ENCODE data around the gene RLBP1. TPM values are rescaled to one million over a fixed set of nuclear protein-coding genes. Genes with fewer than 3 reads are reported as not detected.

The RLBP1 gene
- total and polyA plus RNA-seq, 4 experiments from 2014 or later: not detected

DNA sequence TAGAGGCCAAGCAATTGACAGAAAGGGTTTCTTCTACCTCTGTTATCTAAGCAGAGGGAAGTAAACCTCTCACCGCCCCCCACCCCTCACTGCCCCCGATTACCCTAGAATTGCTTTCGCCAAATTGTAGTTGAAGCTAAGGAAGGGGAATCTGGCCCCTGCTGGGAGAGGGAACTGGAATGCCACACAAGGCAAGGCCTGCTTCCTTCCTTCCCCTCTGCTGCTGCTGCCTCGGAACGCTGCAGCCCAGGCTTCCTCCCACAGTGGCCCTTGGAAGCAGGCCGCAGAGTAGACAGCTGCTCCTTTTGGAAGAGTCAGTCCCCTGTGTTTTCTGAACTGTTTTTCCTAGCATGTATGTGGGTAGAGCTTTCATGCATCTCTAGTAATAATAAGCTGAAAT is 21.6 kb downstream of the RLBP1 start:
- Histone ChIP-seq H3K9me3 (ENCODE audit: control insufficient read depth in 1 of 2, low read length in 2 of 2) (no peaks in the 10 kb centered on the region), H3K36me3 (ENCODE audit: insufficient read depth, low read length) (peaks cover 28% of the 10 kb centered on the region), H3K27ac (ENCODE audit: low read depth, low read length) (no peak overlapping the region), H3K4me1 (ENCODE audit: insufficient read depth, low read length) (peaks cover 17% of the 10 kb centered on the region), H3K27me3 (ENCODE audit: insufficient read depth, low read length) (no peaks in the 10 kb centered on the region), H3K4me3 (ENCODE audit: low read length in 2 of 2) (no peak overlapping the region)
- Mint-ChIP-seq H3K27ac (peak overlapping the region in 1 of 7 donors; percentile 60), H3K4me3 (no peak overlapping the region), H3K4me1 (peaks cover 18 to 23% (median 20%) of the 10 kb centered on the region in 4 donors), H3K27me3 (no peaks in the 10 kb centered on the region), H3K36me3 (peaks cover 21 to 46% of the 10 kb centered on the region in 2 donors), H3K9me3 (no peaks in the 10 kb centered on the region)
- intact Hi-C loops (cut with micrococcal nuclease): loop anchor here (10.0 kb wide), 1 partner anchor 135 kb away; the partner anchor contains the start of gene POLG
- DNase-seq: no peak
- CTCF ChIA-PET (ENCODE audit: partially characterized antibody): interaction anchor here (1.4 kb wide), 1 partner anchor 22 kb away, joined by 4 read pairs; no protein-coding TSS in a partner anchor
- POLR2A ChIA-PET (ENCODE audit: partially characterized antibody): no interaction called here

- H3K4me3 Mint-ChIP-seq: no peak overlapping the region
- peaks cover 11 to 15% (median 13%) of the 10 kb centered on the region in 4 donors for H3K4me1 Mint-ChIP-seq
- peak overlapping the region in 1 of 7 donors; percentile 47 for H3K27ac Mint-ChIP-seq
- H3K27me3 Mint-ChIP-seq: no peaks in the 10 kb centered on the region
- intact Hi-C loops (cut with micrococcal nuclease): no loop called here
- H3K9me3 Mint-ChIP-seq: no peaks in the 10 kb centered on the region
- POLR2A ChIA-PET (ENCODE audit: partially characterized antibody): no interaction called here
- Histone ChIP-seq H3K27ac (ENCODE audit: low read depth, low read length) (no peak overlapping the region), H3K4me3 (ENCODE audit: low read length in 2 of 2) (no peak overlapping the region), H3K36me3 (ENCODE audit: insufficient read depth, low read length) (peaks cover 32% of the 10 kb centered on the region), H3K4me1 (ENCODE audit: insufficient read depth, low read length) (peaks cover 8% of the 10 kb centered on the region), H3K9me3 (ENCODE audit: control insufficient read depth in 1 of 2, low read length in 2 of 2) (no peaks in the 10 kb centered on the region), H3K27me3 (ENCODE audit: insufficient read depth, low read length) (no peaks in the 10 kb centered on the region)
- no peak for DNase-seq
- peaks cover 24 to 54% of the 10 kb centered on the region in 2 donors for H3K36me3 Mint-ChIP-seq
- CTCF ChIA-PET (ENCODE audit: partially characterized antibody): interaction anchor here (1.4 to 4.3 kb wide), 2 partner anchors 7 to 21 kb away, joined by 4 to 37 read pairs; no protein-coding TSS in a partner anchor
Measured at GRCh38 chr15:89198934-89199333, 22.4 kb downstream of the RLBP1 start.

DNA sequence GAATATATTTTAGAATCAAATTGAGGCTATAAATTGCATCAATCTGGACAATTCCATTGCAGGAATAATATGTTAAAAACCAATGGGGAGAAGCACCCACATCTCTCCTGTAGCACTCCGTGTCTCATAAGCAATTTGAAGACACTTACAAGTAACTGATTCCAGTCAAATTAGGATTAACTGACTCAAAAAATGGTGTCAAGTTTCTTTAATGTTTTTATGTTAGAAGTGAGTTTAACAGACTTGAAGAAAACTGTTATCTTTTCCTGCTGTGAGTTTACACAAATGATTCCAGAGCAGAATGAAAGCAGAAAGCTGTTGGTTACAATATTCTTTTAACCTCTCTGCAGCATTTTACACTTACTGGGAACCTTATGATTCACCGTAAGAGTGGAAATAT is 23.2 kb downstream of the RLBP1 start:
- Histone ChIP-seq H3K27ac (ENCODE audit: low read depth, low read length) (no peak overlapping the region), H3K4me1 (ENCODE audit: insufficient read depth, low read length) (peaks cover 1% of the 10 kb centered on the region), H3K36me3 (ENCODE audit: insufficient read depth, low read length) (peaks cover 36% of the 10 kb centered on the region), H3K27me3 (ENCODE audit: insufficient read depth, low read length) (no peaks in the 10 kb centered on the region), H3K4me3 (ENCODE audit: low read length in 2 of 2) (no peak overlapping the region), H3K9me3 (ENCODE audit: control insufficient read depth in 1 of 2, low read length in 2 of 2) (no peaks in the 10 kb centered on the region)
- CTCF ChIA-PET (ENCODE audit: partially characterized antibody): interaction anchor here (4.3 kb wide), 1 partner anchor 8 kb away, joined by 37 read pairs; no protein-coding TSS in a partner anchor
- POLR2A ChIA-PET (ENCODE audit: partially characterized antibody): no interaction called here
- Mint-ChIP-seq H3K9me3 (no peaks in the 10 kb centered on the region), H3K36me3 (peaks cover 28 to 55% of the 10 kb centered on the region in 2 donors), H3K27me3 (no peaks in the 10 kb centered on the region), H3K4me3 (no peak overlapping the region), H3K4me1 (peaks cover 5 to 8% (median 6%) of the 10 kb centered on the region in 4 donors), H3K27ac (no peak overlapping the region)
- no peak for DNase-seq
- intact Hi-C loops (cut with micrococcal nuclease): no loop called here

- CTCF ChIA-PET (ENCODE audit: partially characterized antibody): interaction anchor here (1.7 to 4.3 kb wide), 2 partner anchors 9 to 20 kb away, joined by 5 to 37 read pairs; no protein-coding TSS in a partner anchor
- DNase-seq: no peak
- Histone ChIP-seq H3K9me3 (ENCODE audit: control insufficient read depth in 1 of 2, low read length in 2 of 2) (no peaks in the 10 kb centered on the region), H3K36me3 (ENCODE audit: insufficient read depth, low read length) (peaks cover 43% of the 10 kb centered on the region), H3K27me3 (ENCODE audit: insufficient read depth, low read length) (no peaks in the 10 kb centered on the region), H3K4me3 (ENCODE audit: low read length in 2 of 2) (no peak overlapping the region), H3K4me1 (ENCODE audit: insufficient read depth, low read length) (no peaks in the 10 kb centered on the region), H3K27ac (ENCODE audit: low read depth, low read length) (no peak overlapping the region)
- H3K9me3 Mint-ChIP-seq: no peaks in the 10 kb centered on the region
- H3K27ac Mint-ChIP-seq: peak overlapping the region in 5 of 7 donors; percentile 3 to 83 (median 62)
- no peaks in the 10 kb centered on the region for H3K27me3 Mint-ChIP-seq
- peak overlapping the region in 1 of 8 donors; percentile 23 for H3K4me3 Mint-ChIP-seq
- peaks cover 35 to 62% of the 10 kb centered on the region in 2 donors for H3K36me3 Mint-ChIP-seq
- H3K4me1 Mint-ChIP-seq: peaks cover 5 to 7% (median 6%) of the 10 kb centered on the region in 4 donors
- POLR2A ChIA-PET (ENCODE audit: partially characterized antibody): interaction anchor here (1.3 kb wide), 1 partner anchor 9 kb away, joined by 3 read pairs; no protein-coding TSS in a partner anchor
- intact Hi-C loops (cut with micrococcal nuclease): no loop called here
Measured at GRCh38 chr15:89197503-89197971, 23.8 kb downstream of the RLBP1 start.

GRCh38 chr15:89196994-89197393 is 24.4 kb downstream of the RLBP1 start:
- Histone ChIP-seq H3K36me3 (ENCODE audit: insufficient read depth, low read length) (peaks cover 48% of the 10 kb centered on the region), H3K4me1 (ENCODE audit: insufficient read depth, low read length) (no peaks in the 10 kb centered on the region), H3K27me3 (ENCODE audit: insufficient read depth, low read length) (no peaks in the 10 kb centered on the region), H3K4me3 (ENCODE audit: low read length in 2 of 2) (no peak overlapping the region), H3K27ac (ENCODE audit: low read depth, low read length) (no peak overlapping the region), H3K9me3 (ENCODE audit: control insufficient read depth in 1 of 2, low read length in 2 of 2) (no peaks in the 10 kb centered on the region)
- H3K4me3 Mint-ChIP-seq: peak overlapping the region in 1 of 8 donors; percentile 23
- intact Hi-C loops (cut with micrococcal nuclease): no loop called here
- DNase-seq: peak in 1 of 5 donors; percentile 9
- no peaks in the 10 kb centered on the region for H3K27me3 Mint-ChIP-seq
- ChIA-PET POLR2A (ENCODE audit: partially characterized antibody) (interaction anchor here (1.3 kb wide), 1 partner anchor 10 kb away, joined by 3 read pairs; no protein-coding TSS in a partner anchor), CTCF (ENCODE audit: partially characterized antibody) (interaction anchor here (1.7 to 4.3 kb wide), 2 partner anchors 9 to 19 kb away, joined by 5 to 37 read pairs; no protein-coding TSS in a partner anchor)
- H3K27ac Mint-ChIP-seq: peak overlapping the region in 6 of 7 donors; percentile 3 to 83 (median 44)
- peaks cover 39 to 66% of the 10 kb centered on the region in 2 donors for H3K36me3 Mint-ChIP-seq
- H3K4me1 Mint-ChIP-seq: peaks cover 3 to 7% (median 6%) of the 10 kb centered on the region in 4 donors
- H3K9me3 Mint-ChIP-seq: no peaks in the 10 kb centered on the region

GRCh38 chr15:89196241-89196640 is 25.1 kb downstream of the RLBP1 start:
- no peaks in the 10 kb centered on the region for H3K9me3 Mint-ChIP-seq
- peaks cover 51% of the 10 kb centered on the region for H3K36me3 ChIP-seq (ENCODE audit: insufficient read depth, low read length)

DNA sequence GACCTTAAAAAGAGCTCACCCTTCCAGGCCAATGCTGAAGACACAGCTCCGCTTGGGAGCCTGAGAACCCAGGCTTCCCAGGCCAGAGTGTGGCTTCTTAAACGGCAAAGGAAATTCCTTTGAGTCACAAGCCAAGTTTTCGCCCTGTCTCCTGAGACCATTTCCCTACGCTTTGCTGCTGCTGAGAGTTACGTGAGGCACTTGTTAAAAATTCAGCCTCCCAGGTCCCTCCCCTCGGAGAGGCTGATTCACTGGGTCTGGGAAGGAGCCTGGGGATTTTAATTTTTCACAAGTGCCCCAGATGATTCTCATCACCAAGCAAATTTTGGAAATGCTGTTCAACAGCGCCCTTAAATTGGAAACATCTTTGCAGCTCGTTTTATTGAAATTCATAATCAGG is 25.5 kb downstream of the RLBP1 start:
- Histone ChIP-seq H3K27ac (ENCODE audit: low read depth, low read length) (no peak overlapping the region), H3K4me3 (ENCODE audit: low read length in 2 of 2) (no peak overlapping the region), H3K9me3 (ENCODE audit: control insufficient read depth in 1 of 2, low read length in 2 of 2) (no peaks in the 10 kb centered on the region), H3K27me3 (ENCODE audit: insufficient read depth, low read length) (no peaks in the 10 kb centered on the region), H3K36me3 (ENCODE audit: insufficient read depth, low read length) (peaks cover 55% of the 10 kb centered on the region), H3K4me1 (ENCODE audit: insufficient read depth, low read length) (no peaks in the 10 kb centered on the region)
- no peak overlapping the region for H3K4me3 Mint-ChIP-seq
- no peaks in the 10 kb centered on the region for H3K27me3 Mint-ChIP-seq
- POLR2A ChIA-PET (ENCODE audit: partially characterized antibody): no interaction called here
- no peaks in the 10 kb centered on the region for H3K9me3 Mint-ChIP-seq
- no peak for DNase-seq
- intact Hi-C loops (cut with micrococcal nuclease): no loop called here
- CTCF ChIA-PET (ENCODE audit: partially characterized antibody): interaction anchor here (1.2 to 4.3 kb wide), 3 partner anchors 11 to 18 kb away, joined by 3 to 37 read pairs (median 5); no protein-coding TSS in a partner anchor
- peak overlapping the region in 2 of 7 donors; percentile 12 to 22 for H3K27ac Mint-ChIP-seq
- H3K36me3 Mint-ChIP-seq: peaks cover 43 to 67% of the 10 kb centered on the region in 2 donors
- H3K4me1 Mint-ChIP-seq: peaks cover 3 to 7% (median 6%) of the 10 kb centered on the region in 4 donors

More at GRCh38 chr15:89196241-89196640, 25.1 kb downstream of the RLBP1 start:
- Mint-ChIP-seq H3K4me1 (peaks cover 3 to 7% (median 6%) of the 10 kb centered on the region in 4 donors), H3K27me3 (no peaks in the 10 kb centered on the region), H3K27ac (peak overlapping the region in 2 of 7 donors; percentile 12 to 65), H3K4me3 (no peak overlapping the region), H3K36me3 (peaks cover 42 to 66% of the 10 kb centered on the region in 2 donors)
- Histone ChIP-seq H3K4me1 (ENCODE audit: insufficient read depth, low read length) (no peaks in the 10 kb centered on the region), H3K9me3 (ENCODE audit: control insufficient read depth in 1 of 2, low read length in 2 of 2) (no peaks in the 10 kb centered on the region), H3K27ac (ENCODE audit: low read depth, low read length) (no peak overlapping the region), H3K27me3 (ENCODE audit: insufficient read depth, low read length) (no peaks in the 10 kb centered on the region), H3K4me3 (ENCODE audit: low read length in 2 of 2) (no peak overlapping the region)
- ChIA-PET POLR2A (ENCODE audit: partially characterized antibody) (interaction anchor here (1.3 kb wide), 1 partner anchor 11 kb away, joined by 3 read pairs; no protein-coding TSS in a partner anchor), CTCF (ENCODE audit: partially characterized antibody) (interaction anchor here (1.2 to 4.3 kb wide), 3 partner anchors 10 to 18 kb away, joined by 3 to 37 read pairs (median 5); no protein-coding TSS in a partner anchor)
- intact Hi-C loops (cut with micrococcal nuclease): no loop called here
- DNase-seq: no peak

Measured in CD4-positive, alpha-beta memory T cell (primary cell).